HEK293 (cell line): ENCODE measurements around the gene BLZF1.

ENCODE experiments used
- CTCF ChIA-PET: fragments of 350-600 bp; formaldehyde crosslinking; extraction: SDS; loops from one replicate; lab custom pipeline; 2021; ENCODE audit warnings: antibody characterized with exemption; lab: Yijun Ruan, JAX
- POLR2A ChIA-PET: fragments of 300-600 bp; formaldehyde crosslinking; extraction: SDS; loops from one replicate; lab custom pipeline; 2020; ENCODE audit warnings: antibody characterized with exemption, inconsistent platforms; lab: Yijun Ruan, JAX
- H3K27ac ChIP-seq: fragments of 200-500 bp; sonication (Bioruptor generic); 2 replicates; pipeline ENCODE4 v1.5.1; 2014; ENCODE audit warnings: low read depth, low read length, control low read depth, inconsistent platforms; ENCODE audit errors: extremely low read depth
- H3K36me3 ChIP-seq, 2 experiments: fragments of 200-500 bp in 1 of 2; sonication (Bioruptor generic) in 1 of 2; 1 replicate in 1 of 2; 2 replicates in 1 of 2; pipeline ENCODE4 v1.5.1; 2014 to 2017; ENCODE audit warnings: inconsistent platforms in 2 of 2, low read length in 2 of 2; ENCODE audit not compliant: control insufficient read depth in 2 of 2, insufficient read depth in 1 of 2
- H3K4me1 ChIP-seq: fragments of 200-500 bp; sonication (Bioruptor generic); 2 replicates; pipeline ENCODE4 v1.5.1; 2014; ENCODE audit warnings: mild to moderate bottlenecking, low read length, inconsistent platforms; ENCODE audit not compliant: control insufficient read depth, insufficient read depth
- H3K4me3 ChIP-seq: 2 replicates; pipeline ENCODE4 v1.5.1; 2011; ENCODE audit warnings: low read depth, mild to moderate bottlenecking, control low read depth, low read length, moderate library complexity
- H3K9me3 ChIP-seq: fragments of 200-500 bp; sonication (Bioruptor generic); 2 replicates; pipeline ENCODE4 v1.5.1; 2014; ENCODE audit warnings: low read depth, low read length, inconsistent platforms; ENCODE audit not compliant: control insufficient read depth, insufficient read depth
- ATF2 ChIP-seq: fragments of 450-650 bp; formaldehyde crosslinking; IDR thresholded peaks from 2 replicates; pipeline ENCODE4 v1.5.1; 2016; ENCODE audit warnings: missing biosample characterization, missing genetic modification characterization, low read depth
- IKZF3 ChIP-seq: fragments of 450-650 bp; IDR thresholded peaks from 2 replicates; pipeline ENCODE4 v1.5.0; 2018; ENCODE audit warnings: missing biosample characterization, mild to moderate bottlenecking, missing genetic modification characterization, moderate library complexity
- PATZ1 ChIP-seq: fragments of 450-650 bp; formaldehyde crosslinking; IDR thresholded peaks from 2 replicates; pipeline ENCODE4 v1.5.1; 2016; ENCODE audit warnings: missing biosample characterization, missing genetic modification characterization
- REPIN1 ChIP-seq: fragments of 450-650 bp; formaldehyde crosslinking; IDR thresholded peaks from 2 replicates; pipeline ENCODE4 v1.5.1; 2017; ENCODE audit warnings: missing biosample characterization, missing genetic modification characterization, low read depth
- SCRT2 ChIP-seq: fragments of 450-650 bp; formaldehyde crosslinking; IDR thresholded peaks from 2 replicates; pipeline ENCODE4 v1.5.1; 2016; ENCODE audit warnings: missing biosample characterization, missing genetic modification characterization
- SETDB1 ChIP-seq: IDR thresholded peaks from one replicate; pipeline ENCODE4 v1.6.1; 2017; ENCODE audit warnings: mild to moderate bottlenecking, low read length, moderate library complexity, mixed read lengths; ENCODE audit not compliant: insufficient read length
- TSHZ1 ChIP-seq: fragments of 450-650 bp; formaldehyde crosslinking; IDR thresholded peaks from 2 replicates; pipeline ENCODE4 v1.5.1; 2016; ENCODE audit warnings: missing biosample characterization, missing genetic modification characterization, borderline replicate concordance
- ZBTB26 ChIP-seq: fragments of 450-650 bp; formaldehyde crosslinking; optimal IDR thresholded peaks from 2 replicates; pipeline ENCODE3; 2016; ENCODE audit warnings: missing biosample characterization, mild to moderate bottlenecking, missing genetic modification characterization
- ZBTB8A ChIP-seq: fragments of 450-650 bp; formaldehyde crosslinking; IDR thresholded peaks from 2 replicates; pipeline ENCODE4 v1.5.1; 2016; ENCODE audit warnings: missing biosample characterization, missing genetic modification characterization
- ZEB2 ChIP-seq: fragments of 450-650 bp; formaldehyde crosslinking; IDR thresholded peaks from 2 replicates; pipeline ENCODE4 v1.5.1; 2016; ENCODE audit warnings: missing biosample characterization, missing genetic modification characterization
- ZFHX2 ChIP-seq: fragments of 450-650 bp; formaldehyde crosslinking; conservative IDR thresholded peaks from 2 replicates; pipeline ENCODE4 v1.5.1; 2016; ENCODE audit warnings: missing biosample characterization, missing genetic modification characterization
- ZNF10 ChIP-seq: fragments of 450-650 bp; formaldehyde crosslinking; IDR thresholded peaks from 2 replicates; pipeline ENCODE4 v1.5.1; 2017; ENCODE audit warnings: missing biosample characterization, missing genetic modification characterization
- ZNF155 ChIP-seq: fragments of 450-650 bp; formaldehyde crosslinking; IDR thresholded peaks from 2 replicates; pipeline ENCODE4 v1.5.1; 2016; ENCODE audit warnings: missing biosample characterization, missing genetic modification characterization
- ZNF19 ChIP-seq: fragments of 450-650 bp; formaldehyde crosslinking; IDR thresholded peaks from 2 replicates; pipeline ENCODE4; 2016; ENCODE audit warnings: missing biosample characterization, missing genetic modification characterization, low read depth
- ZNF274 ChIP-seq, 2 experiments: fragments of 200-500 bp in 1 of 2; fragments of 450-650 bp in 1 of 2; sonication (Bioruptor generic) in 1 of 2; formaldehyde crosslinking in 1 of 2; IDR thresholded peaks; 2 replicates each; pipeline versions ENCODE4 v1.5.1 to v1.6.1; 2014 to 2016; ENCODE audit warnings: borderline replicate concordance in 1 of 2, inconsistent platforms in 1 of 2, low read length in 1 of 2, missing biosample characterization in 1 of 2, missing genetic modification characterization in 1 of 2
- ZNF335 ChIP-seq: fragments of 450-650 bp; formaldehyde crosslinking; conservative IDR thresholded peaks from 2 replicates; pipeline ENCODE4 v1.5.1; 2016; ENCODE audit warnings: missing biosample characterization, missing genetic modification characterization
- ZNF354C ChIP-seq: fragments of 450-650 bp; formaldehyde crosslinking; IDR thresholded peaks from 2 replicates; pipeline ENCODE4 v1.5.1; 2016; ENCODE audit warnings: missing biosample characterization, missing genetic modification characterization, low read depth, borderline replicate concordance
- ZNF510 ChIP-seq: fragments of 450-650 bp; formaldehyde crosslinking; IDR thresholded peaks from 2 replicates; pipeline ENCODE4 v1.5.1; 2018; ENCODE audit warnings: mild to moderate bottlenecking, missing genetic modification characterization, missing biosample characterization; ENCODE audit not compliant: insufficient replicate concordance
- ZNF514 ChIP-seq: fragments of 450-650 bp; formaldehyde crosslinking; IDR thresholded peaks from 2 replicates; pipeline ENCODE4 v1.5.1; 2016; ENCODE audit warnings: missing biosample characterization, missing genetic modification characterization
- ZNF561 ChIP-seq: fragments of 450-650 bp; IDR thresholded peaks from 2 replicates; pipeline ENCODE4 v1.5.1; 2018; ENCODE audit warnings: missing biosample characterization, missing genetic modification characterization, borderline replicate concordance
- ZNF571 ChIP-seq: fragments of 450-650 bp; formaldehyde crosslinking; IDR thresholded peaks from 2 replicates; pipeline ENCODE4 v1.5.0; 2017; ENCODE audit warnings: missing biosample characterization, missing genetic modification characterization
- ZNF660 ChIP-seq: fragments of 450-650 bp; IDR thresholded peaks from 2 replicates; pipeline ENCODE4 v1.5.1; 2018; ENCODE audit warnings: missing biosample characterization, mild to moderate bottlenecking, missing genetic modification characterization
- ZNF692 ChIP-seq: fragments of 450-650 bp; formaldehyde crosslinking; IDR thresholded peaks from 2 replicates; pipeline ENCODE4 v1.5.1; 2016; ENCODE audit warnings: missing biosample characterization, missing genetic modification characterization
- ZNF785 ChIP-seq: fragments of 450-650 bp; formaldehyde crosslinking; IDR thresholded peaks from 2 replicates; pipeline ENCODE4 v1.5.1; 2016; ENCODE audit warnings: missing biosample characterization, missing genetic modification characterization
- ZNF843 ChIP-seq: fragments of 450-650 bp; formaldehyde crosslinking; IDR thresholded peaks from 2 replicates; pipeline ENCODE4 v1.5.1; 2016; ENCODE audit warnings: missing biosample characterization, missing genetic modification characterization

BLZF1 gene

GRCh38 chr1:169321539-169321938 is 46.5 kb upstream of the BLZF1 start (continued):
- TF ChIP-seq TSHZ1 (tag by site-specific recombination), result peak; percentile 37; the same call in 1 of the 2 replicates
- peak; percentile 67 for TF ChIP-seq ZFHX2 (tag by site-specific recombination)
- TF ChIP-seq ZNF155 (tag by site-specific recombination), result no peak
- TF ChIP-seq ZEB2 (tag by site-specific recombination), result peak; percentile 70
- TF ChIP-seq PATZ1 (tag by site-specific recombination), result peak; percentile 31; the same call in 1 of the 2 replicates
- no peak for TF ChIP-seq REPIN1 (tag by site-specific recombination)
- TF ChIP-seq ZNF692 (tag by site-specific recombination), result 0 out of 2 replicates have a peak, but pooled peaks have one; percentile 12
- TF ChIP-seq ZNF843 (tag by site-specific recombination), result peak; percentile 42; the same call in 1 of the 2 replicates
- no peak for TF ChIP-seq ZNF335 (tag by site-specific recombination)
- no peak for TF ChIP-seq ZNF510 (tag by site-specific recombination)
- TF ChIP-seq IKZF3 (tag by site-specific recombination), result peak; percentile 48; the same call in 1 of the 2 replicates
- TF ChIP-seq SETDB1, result no peak
- TF ChIP-seq ZNF274 (IDR thresholded peaks at IDR 0.05; ENCODE audit: low read length), result no peak
- TF ChIP-seq ZNF274 (tag by site-specific recombination; IDR thresholded peaks at IDR 0.05; ENCODE audit: borderline replicate concordance), result no peak
- no peak for TF ChIP-seq ZNF561 (tag by site-specific recombination)
- TF ChIP-seq ZNF785 (tag by site-specific recombination), result no peak
- no peak for TF ChIP-seq ZNF19 (tag by site-specific recombination)
- 0 out of 2 replicates have a peak, but pooled peaks have one; percentile 46 for TF ChIP-seq ZNF660
- TF ChIP-seq ZNF10 (tag by site-specific recombination), result no peak

- H3K4me1 ChIP-seq, result no peaks in the 10 kb centered on the region
- TF ChIP-seq ZNF10 (tag by site-specific recombination), result no peak
- TF ChIP-seq ZBTB8A (tag by site-specific recombination), result no peak
- no peak for TF ChIP-seq ZNF660
- TF ChIP-seq ZFHX2 (tag by site-specific recombination), result no peak
- no peak for TF ChIP-seq ZNF514 (tag by site-specific recombination)
- no peak for TF ChIP-seq ZNF571 (tag by site-specific recombination)
- TF ChIP-seq ZBTB26 (tag by site-specific recombination), result no peak
- no peak for TF ChIP-seq ATF2 (tag by site-specific recombination)
- no peak for TF ChIP-seq ZNF354C (tag by site-specific recombination)
- no peak for TF ChIP-seq SCRT2 (tag by site-specific recombination)
- TF ChIP-seq SETDB1, result no peak
- no peaks in the 10 kb centered on the region for H3K36me3 ChIP-seq
- CTCF ChIA-PET, result interaction anchor here (0.6 to 0.8 kb wide), 2 partner anchors 10 to 26 kb away, joined by 3 to 4 read pairs; no protein-coding TSS in a partner anchor
- H3K27ac ChIP-seq, result no peak overlapping the region
- POLR2A ChIA-PET, result no interaction called here
- no peak overlapping the region for H3K4me3 ChIP-seq
- no peaks in the 10 kb centered on the region for H3K9me3 ChIP-seq
Measured at GRCh38 chr1:169322138-169322537, 45.9 kb upstream of the BLZF1 start.
